GM10847 (cell line): ENCODE measurements around the gene DICER1.

Experiments
- POLR2A ChIP-seq: IDR thresholded peaks from 2 replicates; pipeline ENCODE4 v1.6.1; 2011; ENCODE audit not compliant: insufficient read length; ENCODE audit errors: extremely low read depth

DICER1 gene

GRCh38 chr14:95157327-95158189 is at the start of gene DICER1:
TSS of gene DICER1 (minus strand) at chr14:95157529. CDS start at chr14:95133458, 24,071 bp downstream.
- TF ChIP-seq POLR2A: peak; percentile 51

- no peak for TF ChIP-seq POLR2A
These were observed 49.2 kb upstream of the DICER1 start for GRCh38 chr14:95206534-95206933.

GRCh38 chr14:95204705-95205104 is 47.4 kb upstream of the DICER1 start:
- no peak for TF ChIP-seq POLR2A

- TF ChIP-seq POLR2A: no peak
These were observed 43.1 kb upstream of the DICER1 start for GRCh38 chr14:95200404-95200803.

GRCh38 chr14:95199298-95199983 is 42.1 kb upstream of the DICER1 start:
- TF ChIP-seq POLR2A: no peak

- no peak for TF ChIP-seq POLR2A
These were observed 41.0 kb upstream of the DICER1 start for GRCh38 chr14:95198320-95198719.

- no peak for TF ChIP-seq POLR2A
These were observed 40.2 kb upstream of the DICER1 start for GRCh38 chr14:95197551-95197950.

GRCh38 chr14:95196826-95197545 is 39.7 kb upstream of the DICER1 start:
- no peak for TF ChIP-seq POLR2A

- TF ChIP-seq POLR2A: no peak
These were observed 38.9 kb upstream of the DICER1 start for GRCh38 chr14:95196268-95196667.

GRCh38 chr14:95195031-95195430 is 37.7 kb upstream of the DICER1 start:
- no peak for TF ChIP-seq POLR2A

- no peak for TF ChIP-seq POLR2A
These were observed 35.8 kb upstream of the DICER1 start for GRCh38 chr14:95193081-95193480.

- TF ChIP-seq POLR2A: no peak
These were observed 35.0 kb upstream of the DICER1 start for GRCh38 chr14:95192311-95192710.

GRCh38 chr14:95191445-95192199 is 34.3 kb upstream of the DICER1 start:
- TF ChIP-seq POLR2A: no peak

- no peak for TF ChIP-seq POLR2A
These were observed 33.5 kb upstream of the DICER1 start for GRCh38 chr14:95190857-95191256.

GRCh38 chr14:95190346-95190840 is 33.1 kb upstream of the DICER1 start:
- no peak for TF ChIP-seq POLR2A
